ENCODE measurements around the gene GALNT18. TPM values are rescaled to one million over a fixed set of nuclear protein-coding genes. Genes with fewer than 3 reads are reported as not detected.

Gene GALNT18
- total RNA-seq, 2 donors from 2014 or later = 29.4 to 105 TPM

DNA sequence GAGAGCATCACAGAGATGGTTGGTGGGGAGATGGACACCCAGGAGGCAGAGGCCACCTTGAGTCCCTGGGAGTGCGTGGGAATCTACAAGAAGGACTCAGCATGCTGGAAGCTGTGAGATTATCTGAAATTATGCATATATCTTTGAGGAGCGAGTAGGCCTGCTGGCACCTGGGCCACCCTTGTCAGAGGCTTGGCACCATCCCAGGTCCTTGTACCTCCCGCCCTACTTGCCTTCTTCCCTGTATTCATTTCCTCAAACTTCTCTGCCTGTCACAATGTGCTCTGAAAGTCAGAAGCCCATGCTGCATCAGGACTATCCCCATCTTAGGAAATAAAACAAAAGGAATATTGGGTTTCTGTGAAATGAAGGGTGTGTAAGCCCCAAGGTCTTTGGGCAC is 135.8 kb downstream of the GALNT18 start:
- H3K4me3 ChIP-seq = no peak overlapping the region
- H3K27me3 ChIP-seq (replicated peaks; ENCODE audit: insufficient read depth) = no peaks in the 10 kb centered on the region
- intact Hi-C loops (cut with DNase I) = no loop called here
- no peaks in the 10 kb centered on the region for H3K9me3 ChIP-seq
- H3K27ac ChIP-seq = no peak overlapping the region
- no peaks in the 10 kb centered on the region for H3K4me1 ChIP-seq (replicated peaks)
- TF ChIP-seq POLR2AphosphoS5 (IDR thresholded peaks at IDR 0.05) (no peak), POLR2A (IDR thresholded peaks at IDR 0.05) (no peak)
- TF ChIP-seq, protein P1, sequence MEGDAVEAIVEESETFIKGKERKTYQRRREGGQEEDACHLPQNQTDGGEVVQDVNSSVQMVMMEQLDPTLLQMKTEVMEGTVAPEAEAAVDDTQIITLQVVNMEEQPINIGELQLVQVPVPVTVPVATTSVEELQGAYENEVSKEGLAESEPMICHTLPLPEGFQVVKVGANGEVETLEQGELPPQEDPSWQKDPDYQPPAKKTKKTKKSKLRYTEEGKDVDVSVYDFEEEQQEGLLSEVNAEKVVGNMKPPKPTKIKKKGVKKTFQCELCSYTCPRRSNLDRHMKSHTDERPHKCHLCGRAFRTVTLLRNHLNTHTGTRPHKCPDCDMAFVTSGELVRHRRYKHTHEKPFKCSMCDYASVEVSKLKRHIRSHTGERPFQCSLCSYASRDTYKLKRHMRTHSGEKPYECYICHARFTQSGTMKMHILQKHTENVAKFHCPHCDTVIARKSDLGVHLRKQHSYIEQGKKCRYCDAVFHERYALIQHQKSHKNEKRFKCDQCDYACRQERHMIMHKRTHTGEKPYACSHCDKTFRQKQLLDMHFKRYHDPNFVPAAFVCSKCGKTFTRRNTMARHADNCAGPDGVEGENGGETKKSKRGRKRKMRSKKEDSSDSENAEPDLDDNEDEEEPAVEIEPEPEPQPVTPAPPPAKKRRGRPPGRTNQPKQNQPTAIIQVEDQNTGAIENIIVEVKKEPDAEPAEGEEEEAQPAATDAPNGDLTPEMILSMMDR (IDR thresholded peaks at IDR 0.05) = no peak
- WGBS = 76% methylated on average over 3 of the region's 3 CpGs
- H3K36me3 ChIP-seq = no peaks in the 10 kb centered on the region
- DNase-seq (ENCODE audit: low spot score) = no peak

DNA sequence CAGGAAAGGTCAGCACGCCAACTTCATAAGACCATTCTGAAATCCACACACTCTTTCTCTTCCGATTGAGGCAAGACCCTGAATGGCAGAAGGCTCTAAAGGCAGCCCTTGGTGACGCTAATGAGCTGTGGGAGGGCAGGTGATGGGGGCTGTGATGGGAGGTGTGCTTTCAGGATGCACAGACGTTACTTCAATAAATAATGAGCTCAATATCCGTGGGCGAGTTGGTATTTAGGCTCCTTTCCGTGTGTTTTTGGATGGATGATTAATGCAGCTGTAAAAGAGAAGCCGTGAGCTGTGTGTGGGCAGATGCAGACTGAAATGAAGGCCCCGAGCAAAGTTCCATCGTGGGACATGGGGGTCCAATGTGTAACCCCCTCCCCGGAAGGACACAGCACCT is 138.2 kb downstream of the GALNT18 start:
- intact Hi-C loops (cut with DNase I) = no loop called here

DNA sequence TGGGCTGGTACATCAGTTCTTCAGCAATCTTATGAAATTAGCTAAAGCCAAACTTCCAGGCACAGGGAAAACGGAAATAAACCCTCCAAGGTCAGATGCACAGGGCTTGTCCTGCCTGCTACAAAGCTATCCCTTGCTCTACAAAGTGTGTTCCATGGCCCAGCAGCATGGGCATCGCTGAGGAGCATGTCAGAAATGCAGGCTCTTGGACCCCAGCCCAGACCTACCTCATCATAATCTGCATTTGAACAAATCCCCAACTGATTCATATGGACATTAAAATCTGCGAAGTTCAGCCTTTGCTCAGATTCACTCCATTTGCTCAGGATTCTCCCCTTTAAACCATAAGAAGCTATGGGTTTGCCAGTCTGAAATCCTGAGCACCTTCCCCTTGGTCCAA is 139.1 kb downstream of the GALNT18 start:
- Histone ChIP-seq H3K4me3 (no peak overlapping the region), H3K27ac (no peak overlapping the region), H3K4me1 (replicated peaks) (no peaks in the 10 kb centered on the region), H3K27me3 (replicated peaks; ENCODE audit: insufficient read depth) (no peaks in the 10 kb centered on the region), H3K9me3 (no peaks in the 10 kb centered on the region), H3K36me3 (no peaks in the 10 kb centered on the region)
- TF ChIP-seq POLR2AphosphoS5 (IDR thresholded peaks at IDR 0.05) = no peak
- no peak for TF ChIP-seq POLR2A (IDR thresholded peaks at IDR 0.05)
- TF ChIP-seq, protein P1 (IDR thresholded peaks at IDR 0.05) = no peak
- DNase-seq (ENCODE audit: low spot score) = no peak
- 96% methylated on average over 3 of the region's 3 CpGs for WGBS
- intact Hi-C loops (cut with DNase I) = no loop called here

More for the DNA sequence above, 138.2 kb downstream of the GALNT18 start:
- no peaks in the 10 kb centered on the region for H3K9me3 ChIP-seq
- WGBS = 75% methylated on average over 11 of the region's 11 CpGs
- no peaks in the 10 kb centered on the region for H3K27me3 ChIP-seq (replicated peaks; ENCODE audit: insufficient read depth)
- H3K4me3 ChIP-seq = no peak overlapping the region
- H3K4me1 ChIP-seq (replicated peaks) = no peaks in the 10 kb centered on the region
- H3K36me3 ChIP-seq = no peaks in the 10 kb centered on the region
- H3K27ac ChIP-seq = no peak overlapping the region
- DNase-seq (ENCODE audit: low spot score) = no peak
- TF ChIP-seq POLR2A (IDR thresholded peaks at IDR 0.05) (no peak), POLR2AphosphoS5 (IDR thresholded peaks at IDR 0.05) (no peak)
- TF ChIP-seq, protein P1 (IDR thresholded peaks at IDR 0.05) = no peak

DNA sequence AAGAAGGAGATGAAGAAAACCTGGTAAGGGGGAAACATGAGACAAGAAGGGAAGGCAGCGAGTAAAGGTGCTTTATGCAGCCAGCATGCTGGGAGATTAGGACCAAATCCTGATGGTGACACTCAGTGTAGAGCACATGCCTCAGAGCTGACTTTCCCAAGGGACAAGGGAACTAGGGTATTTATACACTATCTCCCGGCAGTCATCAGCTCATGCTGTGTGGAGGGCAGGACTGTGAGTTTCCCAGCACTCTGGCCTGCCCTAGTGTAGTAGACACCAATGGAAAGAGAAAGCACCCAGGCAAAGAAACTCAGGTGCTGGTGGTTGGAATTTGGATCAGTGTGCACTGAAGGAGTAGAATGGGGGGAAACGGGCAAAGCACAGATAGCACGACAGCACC is 140.4 kb downstream of the GALNT18 start:
- no peak overlapping the region for H3K27ac ChIP-seq
- 97% methylated on average over 4 of the region's 4 CpGs for WGBS
- H3K36me3 ChIP-seq = no peaks in the 10 kb centered on the region
- H3K4me1 ChIP-seq (replicated peaks) = no peaks in the 10 kb centered on the region
- H3K27me3 ChIP-seq (replicated peaks; ENCODE audit: insufficient read depth) = no peaks in the 10 kb centered on the region
- no peaks in the 10 kb centered on the region for H3K9me3 ChIP-seq
- no peak overlapping the region for H3K4me3 ChIP-seq
- intact Hi-C loops (cut with DNase I) = no loop called here
- no peak for DNase-seq (ENCODE audit: low spot score)
- TF ChIP-seq POLR2A (IDR thresholded peaks at IDR 0.05) (no peak), POLR2AphosphoS5 (IDR thresholded peaks at IDR 0.05) (no peak)
- TF ChIP-seq, protein P1 (IDR thresholded peaks at IDR 0.05) = no peak

DNA sequence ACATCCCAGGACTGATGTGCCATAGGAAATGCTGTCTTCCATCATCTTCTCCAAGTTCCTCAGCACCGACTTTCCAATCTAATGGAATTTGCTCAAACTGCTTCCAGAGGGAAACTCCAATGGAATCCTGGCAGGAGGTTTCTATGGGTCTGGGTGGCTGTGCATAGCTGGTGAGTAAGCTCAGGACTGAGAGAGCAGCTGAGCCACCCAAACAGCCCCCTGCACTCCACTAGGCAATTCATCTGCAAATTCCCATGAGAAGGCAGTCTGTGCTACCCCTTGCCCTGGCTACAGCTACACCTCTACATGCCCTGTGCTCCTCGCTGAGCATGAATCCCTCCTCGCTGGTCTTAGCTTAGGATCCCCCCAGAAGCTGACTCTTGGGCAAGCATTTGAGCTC is 140.8 kb downstream of the GALNT18 start:
- TF ChIP-seq POLR2AphosphoS5 (IDR thresholded peaks at IDR 0.05) = no peak
- no peak for DNase-seq (ENCODE audit: low spot score)
- Histone ChIP-seq H3K27ac (no peak overlapping the region), H3K27me3 (replicated peaks; ENCODE audit: insufficient read depth) (no peaks in the 10 kb centered on the region), H3K36me3 (no peaks in the 10 kb centered on the region), H3K4me1 (replicated peaks) (no peaks in the 10 kb centered on the region), H3K4me3 (no peak overlapping the region), H3K9me3 (no peaks in the 10 kb centered on the region)
- WGBS = 87% methylated on average over 2 of the region's 3 CpGs
- intact Hi-C loops (cut with DNase I) = no loop called here

All from prostate gland (tissue), 2 donors.